ENCODE data around the gene MYH14.
A peak's percentile ranks its signal among the peaks of the same experiment; 100 is the strongest.

Gene MYH14

GRCh38 chr19:50203281-50204080, at the start of gene MYH14:
TSS of gene MYH14 (plus strand) at chr19:50203622. CDS start at chr19:50210366, 6,744 bp downstream.
- peak; percentile 20 to 53 for DNase-seq
- TF ChIP-seq POLR2A (IDR thresholded peaks at IDR 0.05; ENCODE audit: low read length) (no peak), GATA1 (IDR thresholded peaks at IDR 0.05; ENCODE audit: low read depth, low read length) (no peak)

DNA sequence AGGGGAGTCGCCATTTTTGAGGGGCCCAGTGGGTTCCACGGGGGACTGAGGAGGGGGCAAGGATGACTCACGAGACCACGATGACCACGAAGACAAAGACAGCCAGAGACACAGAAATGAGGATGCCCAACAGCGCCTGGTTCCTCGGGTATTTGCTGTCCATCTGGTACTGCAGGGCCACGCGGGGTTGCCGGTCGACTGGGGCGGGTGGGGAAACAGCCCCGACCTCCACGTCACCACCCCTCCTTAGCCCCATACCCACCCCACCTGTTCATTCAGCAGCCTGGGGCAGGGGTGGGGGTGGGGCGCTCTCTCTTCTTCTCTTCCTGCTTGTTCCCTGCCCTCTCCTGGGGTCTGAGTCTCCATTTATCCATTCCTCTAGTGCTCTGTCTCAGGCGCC, 48.9 kb upstream of the MYH14 start:
- TF ChIP-seq POLR2A (IDR thresholded peaks at IDR 0.05; ENCODE audit: low read length) (no peak), GATA1 (IDR thresholded peaks at IDR 0.05; ENCODE audit: low read depth, low read length) (no peak)
- DNase-seq: no peak

DNA sequence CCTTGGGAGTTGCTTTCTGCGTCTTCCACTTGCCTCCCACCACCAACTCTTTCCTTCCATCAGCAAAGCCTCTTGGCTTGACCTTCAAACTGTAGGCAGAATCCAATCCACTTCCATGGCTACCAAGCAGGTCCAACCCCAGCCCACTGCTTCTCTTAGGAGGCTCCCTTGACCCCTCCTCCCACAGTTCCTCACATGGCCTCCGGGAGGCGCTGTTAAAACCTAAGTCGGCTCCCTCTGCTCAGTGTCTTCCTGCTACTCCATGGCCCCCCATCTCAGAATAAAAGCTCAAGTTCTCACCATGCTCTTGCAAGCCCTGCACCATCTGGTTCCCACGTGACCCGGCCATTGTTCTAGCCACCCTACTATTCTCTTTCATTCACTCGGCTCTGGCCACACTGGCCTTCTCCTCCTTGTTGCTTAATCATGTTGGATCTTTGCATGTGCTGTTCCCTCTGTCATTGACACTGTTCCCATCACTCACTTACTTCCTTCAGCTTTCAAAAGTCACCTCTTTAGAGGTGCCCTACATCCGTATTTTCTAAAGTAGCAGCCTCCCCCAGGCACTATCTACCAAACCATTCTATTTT, 47.8 kb upstream of the MYH14 start:
- no peak for DNase-seq
- TF ChIP-seq POLR2A (IDR thresholded peaks at IDR 0.05; ENCODE audit: low read length) (no peak), GATA1 (IDR thresholded peaks at IDR 0.05; ENCODE audit: low read depth, low read length) (no peak)

- no peak for DNase-seq
- TF ChIP-seq GATA1 (IDR thresholded peaks at IDR 0.05; ENCODE audit: low read depth, low read length) (no peak), POLR2A (IDR thresholded peaks at IDR 0.05; ENCODE audit: low read length) (no peak)
Observed at GRCh38 chr19:50158577-50158976, 44.8 kb upstream of the MYH14 start.

- TF ChIP-seq GATA1 (IDR thresholded peaks at IDR 0.05; ENCODE audit: low read depth, low read length) (no peak), POLR2A (IDR thresholded peaks at IDR 0.05; ENCODE audit: low read length) (no peak)
- DNase-seq: no peak
Observed at GRCh38 chr19:50159078-50159477, 44.3 kb upstream of the MYH14 start.

GRCh38 chr19:50162988-50163387, 40.4 kb upstream of the MYH14 start, which contains the start of gene IZUMO2:
TSS of gene IZUMO2 (minus strand) at chr19:50163281. CDS start at chr19:50163194, 87 bp downstream.
- DNase-seq: no peak
- TF ChIP-seq POLR2A (IDR thresholded peaks at IDR 0.05; ENCODE audit: low read length) (no peak), GATA1 (IDR thresholded peaks at IDR 0.05; ENCODE audit: low read depth, low read length) (no peak)

GRCh38 chr19:50167314-50167721, 36.1 kb upstream of the MYH14 start:
- no peak for DNase-seq
- TF ChIP-seq POLR2A (IDR thresholded peaks at IDR 0.05; ENCODE audit: low read length): no peak
- TF ChIP-seq GATA1 (IDR thresholded peaks at IDR 0.05; ENCODE audit: low read depth, low read length): no peak

GRCh38 chr19:50171752-50172151, 31.7 kb upstream of the MYH14 start:
- no peak for TF ChIP-seq GATA1 (IDR thresholded peaks at IDR 0.05; ENCODE audit: low read depth, low read length)

GRCh38 chr19:50172726-50173125, 30.7 kb upstream of the MYH14 start:
- TF ChIP-seq POLR2A (IDR thresholded peaks at IDR 0.05; ENCODE audit: low read length) (no peak), GATA1 (IDR thresholded peaks at IDR 0.05; ENCODE audit: low read depth, low read length) (no peak)
- DNase-seq: no peak

More at GRCh38 chr19:50171752-50172151, 31.7 kb upstream of the MYH14 start:
- no peak for DNase-seq

GRCh38 chr19:50173127-50173526, 30.3 kb upstream of the MYH14 start:
- DNase-seq: no peak
- TF ChIP-seq POLR2A (IDR thresholded peaks at IDR 0.05; ENCODE audit: low read length): no peak
- no peak for TF ChIP-seq GATA1 (IDR thresholded peaks at IDR 0.05; ENCODE audit: low read depth, low read length)

DNA sequence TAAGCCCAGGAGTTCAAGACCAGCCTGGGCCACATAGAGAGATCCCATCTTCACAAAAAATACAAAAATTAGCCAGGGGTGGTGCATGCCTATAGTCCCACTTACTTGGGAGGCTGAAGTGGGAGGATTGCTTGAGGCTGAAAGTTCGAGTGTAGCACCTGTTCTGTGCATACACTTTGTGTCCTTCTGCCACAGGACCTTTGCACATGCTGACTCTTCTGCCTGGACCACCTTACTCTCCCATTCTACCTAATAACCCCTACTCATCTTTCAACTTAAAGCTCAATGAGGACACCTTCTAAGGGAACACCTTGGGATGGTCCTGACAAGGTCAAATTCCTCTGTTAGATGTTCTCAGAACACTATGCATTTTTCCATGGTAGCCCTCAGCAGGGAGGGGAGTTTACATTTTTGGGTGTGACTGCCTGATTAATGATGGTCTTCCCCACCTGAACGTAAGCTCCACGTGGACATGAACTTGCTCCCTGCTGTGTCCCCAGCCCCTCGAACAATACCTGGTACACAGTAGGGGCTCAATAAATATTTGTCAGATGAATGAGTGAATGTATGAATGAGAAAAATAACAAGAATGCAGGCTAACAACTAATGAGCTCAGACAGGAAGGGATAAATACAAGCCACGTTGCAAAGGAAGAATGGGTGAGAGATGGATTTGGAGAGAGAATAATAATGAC, 29.2 kb upstream of the MYH14 start:
- no peak for DNase-seq
- TF ChIP-seq POLR2A (IDR thresholded peaks at IDR 0.05; ENCODE audit: low read length) (no peak), GATA1 (IDR thresholded peaks at IDR 0.05; ENCODE audit: low read depth, low read length) (no peak)

DNA sequence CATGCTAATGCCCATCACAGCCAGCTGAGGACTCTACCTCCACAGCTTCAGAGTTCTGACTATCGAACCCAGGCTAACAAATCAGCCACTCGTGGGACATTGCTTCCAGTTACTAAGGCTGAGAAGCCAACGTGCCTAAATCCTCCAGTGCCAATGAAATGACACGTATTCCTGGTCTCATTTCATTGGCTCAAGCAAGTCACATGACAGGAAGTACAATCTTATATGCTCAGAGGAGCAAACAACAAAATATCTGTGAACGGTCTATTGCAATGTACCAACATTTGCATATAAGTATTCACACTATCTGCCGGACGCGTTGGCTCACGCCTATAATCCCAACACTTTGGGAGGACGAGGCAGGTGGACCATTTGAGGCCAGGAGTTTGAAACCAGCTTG, 27.5 kb upstream of the MYH14 start:
- no peak for TF ChIP-seq GATA1 (IDR thresholded peaks at IDR 0.05; ENCODE audit: low read depth, low read length)
- no peak for TF ChIP-seq POLR2A (IDR thresholded peaks at IDR 0.05; ENCODE audit: low read length)
- DNase-seq: no peak

GRCh38 chr19:50176775-50177174, 26.6 kb upstream of the MYH14 start:
- DNase-seq: no peak
- TF ChIP-seq POLR2A (IDR thresholded peaks at IDR 0.05; ENCODE audit: low read length) (no peak), GATA1 (IDR thresholded peaks at IDR 0.05; ENCODE audit: low read depth, low read length) (no peak)

- TF ChIP-seq POLR2A (IDR thresholded peaks at IDR 0.05; ENCODE audit: low read length): no peak
- TF ChIP-seq GATA1 (IDR thresholded peaks at IDR 0.05; ENCODE audit: low read depth, low read length): no peak
- DNase-seq: no peak
Observed at GRCh38 chr19:50178320-50178719, 25.1 kb upstream of the MYH14 start.
